Glutamatergic neuron (in vitro differentiated cells): ENCODE results near the gene DHX34. TPM values are rescaled to one million over a fixed set of nuclear protein-coding genes. Genes with fewer than 3 reads are reported as not detected.

Experiments
- DNase-seq: peaks from one replicate; pipeline ENCODE4 v3.0.0; 2022
- H3K27ac Mint-ChIP-seq: one replicate; pipeline ENCODE4 v1.8.0; 2020; ENCODE audit warnings: mild to moderate bottlenecking, mixed read lengths, inconsistent platforms; ENCODE audit not compliant: unreplicated experiment
- H3K27me3 Mint-ChIP-seq: one replicate; pipeline ENCODE4 v1.8.0; 2020; ENCODE audit warnings: mild to moderate bottlenecking, moderate library complexity, mixed read lengths, inconsistent platforms; ENCODE audit not compliant: unreplicated experiment
- H3K36me3 Mint-ChIP-seq: one replicate; pipeline ENCODE4 v1.8.0; 2020; ENCODE audit warnings: mild to moderate bottlenecking, mixed read lengths, inconsistent platforms; ENCODE audit not compliant: unreplicated experiment
- H3K4me1 Mint-ChIP-seq: one replicate; pipeline ENCODE4 v1.8.0; 2020; ENCODE audit warnings: mild to moderate bottlenecking, low read depth, mixed read lengths, inconsistent platforms; ENCODE audit not compliant: unreplicated experiment
- H3K4me3 Mint-ChIP-seq: one replicate; pipeline ENCODE4 v1.8.0; 2020; ENCODE audit warnings: mild to moderate bottlenecking, mixed read lengths, inconsistent platforms; ENCODE audit not compliant: unreplicated experiment
- H3K9me3 Mint-ChIP-seq: one replicate; pipeline ENCODE4 v1.8.0; 2020; ENCODE audit warnings: mild to moderate bottlenecking, moderate library complexity, mixed read lengths, inconsistent platforms; ENCODE audit not compliant: unreplicated experiment
- CTCF ChIP-seq: fragments of 200-600 bp; sonication (generic); IDR thresholded peaks from one replicate; pipeline ENCODE4 v1.5.0; 2021; ENCODE audit not compliant: partially characterized antibody, unreplicated experiment
- total RNA-seq: library from RNA; stranded (reverse); fragmentation: NEBNext Ultra II Directional; extraction: Animal tissue kit (Norgen Biotek cat#: 25700); gene quantifications from one replicate; pipeline ENCODE4 v1.2.1, GENCODE V29; 2021; ENCODE audit not compliant: unreplicated experiment

Gene DHX34
- total RNA-seq, 1 donor from 2014 or later: 119 TPM

GRCh38 chr19:47306303-47306702, 42.8 kb upstream of the DHX34 start:
- H3K27ac Mint-ChIP-seq: no peak overlapping the region
- TF ChIP-seq CTCF: no peak
- no peak for DNase-seq
- H3K36me3 Mint-ChIP-seq: no peaks in the 10 kb centered on the region
- H3K4me3 Mint-ChIP-seq: no peak overlapping the region
- no peaks in the 10 kb centered on the region for H3K27me3 Mint-ChIP-seq
- H3K4me1 Mint-ChIP-seq: no peaks in the 10 kb centered on the region
- peaks cover 3% of the 10 kb centered on the region for H3K9me3 Mint-ChIP-seq

- DNase-seq: no peak
- no peak overlapping the region for H3K4me3 Mint-ChIP-seq
- H3K27ac Mint-ChIP-seq: no peak overlapping the region
- H3K27me3 Mint-ChIP-seq: no peaks in the 10 kb centered on the region
- H3K4me1 Mint-ChIP-seq: no peaks in the 10 kb centered on the region
- H3K36me3 Mint-ChIP-seq: no peaks in the 10 kb centered on the region
- peaks cover 4% of the 10 kb centered on the region for H3K9me3 Mint-ChIP-seq
- TF ChIP-seq CTCF: no peak
Observed at GRCh38 chr19:47309038-47309437, 40.1 kb upstream of the DHX34 start.

- no peaks in the 10 kb centered on the region for H3K27me3 Mint-ChIP-seq
- TF ChIP-seq CTCF: no peak
- H3K4me1 Mint-ChIP-seq: no peaks in the 10 kb centered on the region
- no peak within 1 kb of the TSS for H3K4me3 Mint-ChIP-seq
- H3K36me3 Mint-ChIP-seq: no peaks in the 10 kb centered on the region
- no peak within 1 kb of the TSS for H3K27ac Mint-ChIP-seq
- peaks cover 4% of the 10 kb centered on the region for H3K9me3 Mint-ChIP-seq
- no peak for DNase-seq
Observed at GRCh38 chr19:47309608-47310007, 39.5 kb upstream of the DHX34 start, which contains the start of gene C5AR1. TSS of gene C5AR1 (plus strand) at chr19:47309861. CDS start at chr19:47309896, 35 bp downstream.

GRCh38 chr19:47310323-47310722, 38.8 kb upstream of the DHX34 start:
- no peaks in the 10 kb centered on the region for H3K4me1 Mint-ChIP-seq
- no peak overlapping the region for H3K4me3 Mint-ChIP-seq
- H3K27me3 Mint-ChIP-seq: no peaks in the 10 kb centered on the region
- no peaks in the 10 kb centered on the region for H3K36me3 Mint-ChIP-seq
- no peak overlapping the region for H3K27ac Mint-ChIP-seq
- TF ChIP-seq CTCF: no peak
- peaks cover 4% of the 10 kb centered on the region for H3K9me3 Mint-ChIP-seq
- DNase-seq: no peak

GRCh38 chr19:47310819-47311218, 38.3 kb upstream of the DHX34 start:
- no peak overlapping the region for H3K4me3 Mint-ChIP-seq
- H3K27me3 Mint-ChIP-seq: no peaks in the 10 kb centered on the region
- no peaks in the 10 kb centered on the region for H3K36me3 Mint-ChIP-seq
- TF ChIP-seq CTCF: no peak
- H3K27ac Mint-ChIP-seq: no peak overlapping the region
- H3K4me1 Mint-ChIP-seq: no peaks in the 10 kb centered on the region
- DNase-seq: no peak
- H3K9me3 Mint-ChIP-seq: peaks cover 3% of the 10 kb centered on the region
